GM18507 (cell line): Measurements from ENCODE around the gene WDR48.

Source experiments
- DNase-seq: peaks from one replicate; pipeline ENCODE4 v3.0.0; 2011; ENCODE audit warnings: low read depth; ENCODE audit not compliant: insufficient read length; ENCODE audit errors: extremely low spot score
- FAIRE-seq: peaks from 2 replicates; lab custom pipeline; 2011; peaks lifted over from hg19 to GRCh38; lab: Jason Lieb, UNC

WDR48 gene

GRCh38 chr3:39051649-39052561, at the start of gene WDR48, which contains the start of gene SCN11A:
WDR48 (plus strand) TSS chr3:39052016; CDS start chr3:39052026, 10 bp downstream.
SCN11A (minus strand) TSS chr3:39051944; CDS start chr3:38950362, 101,582 bp downstream.
- FAIRE-seq, result peak; percentile 99

DNA sequence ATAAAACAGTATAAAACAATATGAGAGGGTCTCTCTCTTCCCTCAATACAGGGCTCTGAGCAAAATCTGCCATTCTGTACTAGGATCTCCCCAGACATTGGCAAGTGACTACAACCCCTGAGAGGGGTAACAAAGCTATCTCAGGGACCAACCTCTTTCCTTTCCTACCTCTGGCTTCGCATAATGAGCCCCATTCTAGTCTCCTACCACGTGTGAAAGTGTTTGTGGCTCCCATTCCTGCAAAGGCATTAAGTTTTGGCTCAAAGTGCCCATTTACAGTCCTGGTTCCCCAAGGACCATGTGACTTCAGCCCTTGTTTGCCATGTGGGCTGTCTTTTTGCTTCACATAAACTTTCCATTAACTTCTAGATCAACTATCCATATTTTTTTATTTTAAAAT, 46.5 kb upstream of the WDR48 start:
- no peak for DNase-seq

More at GRCh38 chr3:39051649-39052561, at the start of gene WDR48, which contains the start of gene SCN11A:
- DNase-seq, result peak; percentile 88

GRCh38 chr3:39011191-39011736, 40.6 kb upstream of the WDR48 start:
- DNase-seq (no peak), FAIRE-seq (no peak)

More for the DNA sequence above, 46.5 kb upstream of the WDR48 start:
- no peak for FAIRE-seq

- DNase-seq, result no peak
- no peak for FAIRE-seq
Observed at GRCh38 chr3:39013289-39013688, 38.5 kb upstream of the WDR48 start.

DNA sequence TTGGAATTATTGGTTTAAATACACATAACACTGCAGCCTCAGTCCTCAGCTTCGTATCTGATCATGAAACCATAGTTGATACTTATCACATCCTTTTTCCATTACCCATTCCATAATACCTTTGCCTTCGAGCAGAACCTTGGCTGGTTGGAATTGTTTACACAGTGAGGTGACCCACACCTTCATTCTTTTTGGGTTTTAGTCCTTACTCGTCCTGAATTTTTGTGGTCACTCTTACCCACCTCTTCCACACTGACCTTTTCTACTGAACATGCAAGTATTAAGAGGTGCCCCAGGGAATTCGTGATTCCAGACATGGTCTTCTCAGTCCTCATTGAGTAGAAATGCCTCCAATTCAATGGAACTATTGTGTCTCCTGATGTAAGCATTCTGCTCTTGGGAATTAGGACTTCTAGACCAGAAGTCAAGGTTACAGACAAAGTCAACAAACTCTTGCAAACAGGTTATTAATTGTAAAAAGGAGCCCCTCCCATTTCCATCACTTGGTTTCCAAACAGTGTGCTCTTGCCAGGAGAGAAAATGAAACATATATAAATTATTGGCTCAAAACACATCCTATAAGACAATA, 37.8 kb upstream of the WDR48 start:
- no peak for FAIRE-seq
- DNase-seq, result no peak

DNA sequence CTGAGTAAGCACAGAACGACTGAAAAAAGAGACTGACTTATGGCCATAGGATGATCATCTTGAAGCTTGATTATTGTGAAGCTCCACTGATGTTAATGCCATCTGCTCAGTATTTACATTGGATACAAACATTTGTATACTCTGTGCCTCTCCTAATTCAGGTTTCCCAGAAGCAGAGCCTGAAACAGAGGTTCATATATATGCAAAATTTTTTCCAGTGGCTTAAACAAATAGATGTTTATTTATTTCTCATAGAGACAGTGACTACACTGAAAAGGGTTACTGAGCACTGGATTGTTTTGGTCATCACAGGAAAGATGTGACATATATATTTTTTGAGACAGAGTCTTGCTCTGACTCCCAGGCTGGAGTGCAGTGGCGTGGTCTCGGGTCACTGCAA, 36.4 kb upstream of the WDR48 start:
- DNase-seq (no peak), FAIRE-seq (no peak)

DNA sequence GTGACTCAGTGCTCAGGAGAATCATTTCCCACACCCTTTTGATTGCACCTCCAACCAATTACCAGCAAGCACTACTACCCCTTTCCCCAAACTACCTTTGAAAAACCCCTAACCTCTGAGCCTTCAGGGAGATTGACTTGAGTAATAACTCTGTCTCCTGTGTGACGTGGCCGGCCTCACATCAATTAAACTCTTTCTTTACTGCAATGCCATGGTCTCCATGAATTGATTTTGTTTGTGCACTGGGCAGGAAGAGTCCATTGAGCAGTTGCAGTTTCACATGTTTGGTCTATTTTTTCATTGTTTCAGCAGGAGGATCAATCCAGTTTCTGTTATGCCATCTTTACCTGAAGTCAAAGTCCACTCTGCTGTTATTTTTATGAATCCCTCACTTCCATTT, 32.5 kb upstream of the WDR48 start:
- FAIRE-seq (peak; percentile 41), DNase-seq (no peak)

GRCh38 chr3:39021029-39021428, 30.8 kb upstream of the WDR48 start:
- peak; percentile 72 for FAIRE-seq
- DNase-seq, result no peak

- FAIRE-seq (peak; percentile 45), DNase-seq (no peak)
Observed at GRCh38 chr3:39021465-39022285, 30.1 kb upstream of the WDR48 start.

- DNase-seq (no peak), FAIRE-seq (no peak)
Observed at GRCh38 chr3:39022286-39022630, 29.6 kb upstream of the WDR48 start.

GRCh38 chr3:39024497-39024896, 27.3 kb upstream of the WDR48 start:
- FAIRE-seq, result no peak

DNA sequence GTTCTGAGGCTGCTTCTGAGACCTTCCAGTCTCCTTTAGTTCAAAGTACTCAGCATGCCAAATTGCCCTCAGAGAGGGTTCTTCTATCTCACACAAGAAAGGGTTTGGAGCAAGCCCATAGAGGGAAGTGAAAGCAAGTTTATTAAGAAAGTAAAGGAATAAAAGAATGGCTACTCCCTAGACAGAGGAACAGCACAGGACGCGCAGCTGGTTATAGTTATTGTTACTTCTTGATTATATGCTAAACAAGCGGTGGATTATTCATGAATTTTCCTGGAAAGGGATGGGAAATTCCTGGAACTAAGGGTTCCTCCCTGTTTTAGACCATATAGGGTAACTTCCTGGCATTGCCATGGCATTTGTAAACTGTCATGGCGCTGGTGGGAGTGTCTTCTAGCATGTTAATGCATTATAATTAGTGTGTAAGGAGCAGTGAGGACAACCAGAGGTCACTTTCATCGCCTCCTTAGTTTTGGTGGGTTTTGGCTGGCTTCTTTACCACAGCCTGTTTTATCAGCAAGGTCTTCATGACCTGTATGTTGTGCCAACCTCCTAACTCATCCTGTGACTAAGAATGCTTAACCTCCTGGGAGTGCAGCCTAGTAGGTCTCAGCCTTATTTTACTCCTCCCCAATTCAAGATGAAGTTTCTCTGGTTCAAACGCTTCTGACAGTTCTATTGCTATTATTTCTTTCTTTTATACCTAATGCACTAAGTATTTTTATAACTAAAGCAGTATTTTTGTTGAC, 26.4 kb upstream of the WDR48 start:
- DNase-seq (no peak), FAIRE-seq (no peak)

More at GRCh38 chr3:39024497-39024896, 27.3 kb upstream of the WDR48 start:
- no peak for DNase-seq

DNA sequence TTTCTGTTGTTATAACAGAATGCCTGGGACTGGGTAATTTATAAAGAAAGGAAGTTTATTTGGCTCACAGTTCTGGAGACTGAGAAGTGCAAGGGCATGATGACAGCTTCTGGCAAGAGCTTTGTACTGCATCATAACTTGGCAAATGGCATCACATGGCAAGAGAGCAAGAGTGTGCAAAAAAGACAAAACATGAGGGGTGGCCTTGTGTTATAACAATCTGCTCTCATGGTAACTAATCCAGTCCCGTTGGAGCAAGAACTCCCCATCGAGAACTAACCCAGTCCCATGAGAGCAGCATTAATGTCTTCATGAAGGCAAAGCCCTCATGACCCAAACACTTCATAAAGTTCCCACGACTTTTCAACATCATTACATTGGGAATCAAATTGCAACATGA, 23.3 kb upstream of the WDR48 start:
- DNase-seq (no peak), FAIRE-seq (no peak)

- no peak for FAIRE-seq
- DNase-seq, result no peak
Observed at GRCh38 chr3:39029556-39029955, 22.3 kb upstream of the WDR48 start.

DNA sequence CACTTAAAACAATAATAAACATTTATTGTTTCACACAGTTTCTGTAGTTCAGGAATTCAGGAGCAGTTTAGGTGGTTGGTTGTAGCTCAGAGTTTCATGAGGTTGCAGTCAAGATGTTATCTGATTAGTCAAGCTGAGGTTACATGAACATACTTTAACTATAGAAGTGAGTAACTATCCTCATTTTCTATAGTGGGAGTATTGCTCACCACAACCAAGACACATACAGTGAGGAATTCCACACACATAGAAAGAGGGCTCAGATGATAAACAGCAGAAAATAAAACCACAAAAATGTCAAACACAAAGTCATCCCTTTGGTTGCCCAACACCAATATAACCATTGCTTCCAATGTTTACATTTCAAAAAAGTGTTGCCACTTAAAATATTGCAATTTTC, 13.7 kb upstream of the WDR48 start:
- FAIRE-seq (no peak), DNase-seq (no peak)

GRCh38 chr3:39050029-39050428, 1.8 kb upstream of the WDR48 start:
- DNase-seq, result no peak
- FAIRE-seq, result no peak

DNA sequence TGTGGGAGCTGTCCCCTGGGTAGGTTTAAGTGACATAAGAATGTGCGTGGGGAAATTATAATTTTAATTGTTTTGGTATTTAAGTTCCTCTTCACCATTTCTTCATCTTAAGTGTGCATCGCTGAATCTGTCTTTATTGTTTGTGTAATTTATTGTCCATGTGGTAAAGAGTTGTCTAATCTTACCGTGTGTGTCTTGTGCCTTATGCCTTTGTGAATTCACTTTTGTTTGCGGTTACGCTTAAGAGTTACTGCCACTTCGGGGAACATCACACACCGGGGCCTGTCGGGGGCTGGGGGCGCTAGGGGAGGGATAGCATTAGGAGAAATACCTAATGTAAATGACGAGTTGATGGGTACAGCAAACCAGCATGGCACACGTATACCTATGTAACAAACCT, 767 bp downstream of the WDR48 start:
- FAIRE-seq (no peak), DNase-seq (no peak)

GRCh38 chr3:39053696-39054095, 1.9 kb downstream of the WDR48 start:
- no peak for DNase-seq
- FAIRE-seq, result no peak

DNA sequence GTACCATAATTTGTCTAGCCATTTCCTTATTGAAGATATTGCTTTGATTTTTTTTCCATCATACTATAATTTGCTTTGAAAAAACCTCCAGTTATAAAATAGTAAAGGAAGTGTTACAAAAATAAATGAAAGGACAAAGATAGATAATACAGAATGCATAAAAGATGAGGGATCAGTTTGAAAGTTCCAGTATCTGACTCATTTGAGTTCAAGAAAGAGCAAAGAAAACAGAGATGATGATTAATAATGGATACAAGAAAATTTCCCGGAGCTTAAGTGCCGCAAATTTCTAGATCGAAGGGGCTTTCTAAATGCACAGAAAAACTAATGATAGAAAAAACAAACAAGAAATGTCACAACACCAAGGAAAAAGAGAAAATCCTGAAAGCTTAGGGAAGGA, 4.3 kb downstream of the WDR48 start:
- FAIRE-seq (peak; percentile 15), DNase-seq (no peak)
